HG03342 (cell line): ENCODE measurements around the gene KDM1B.

ENCODE experiments used
- ATAC-seq: cut with Tn5 transposase; IDR thresholded peaks from one replicate; pipeline ENCODE4 v1.9.1; 2021; ENCODE audit warnings: mild to moderate bottlenecking, moderate library complexity; ENCODE audit not compliant: unreplicated experiment

KDM1B gene

GRCh38 chr6:18155150-18155863 lies at the start of gene KDM1B:
TSS of gene KDM1B (plus strand) at chr6:18155422. CDS start at chr6:18159896, 4,474 bp downstream.
- ATAC-seq: peak; percentile 87

GRCh38 chr6:18107061-18107460 lies 48.2 kb upstream of the KDM1B start:
- no peak for ATAC-seq

- ATAC-seq: no peak
Measured at GRCh38 chr6:18110162-18110561, 45.1 kb upstream of the KDM1B start.

GRCh38 chr6:18115356-18115755 lies 39.9 kb upstream of the KDM1B start:
- ATAC-seq: no peak

- no peak for ATAC-seq
Measured at GRCh38 chr6:18117136-18117535, 38.1 kb upstream of the KDM1B start.

GRCh38 chr6:18118330-18118729 lies 36.9 kb upstream of the KDM1B start:
- ATAC-seq: no peak

- ATAC-seq: no peak
Measured at GRCh38 chr6:18119236-18119635, 36.0 kb upstream of the KDM1B start.

- ATAC-seq: no peak
Measured at GRCh38 chr6:18121580-18122127, 33.6 kb upstream of the KDM1B start.

GRCh38 chr6:18122128-18123093 lies 32.8 kb upstream of the KDM1B start, which contains the start of gene NHLRC1:
TSS of gene NHLRC1 (minus strand) at chr6:18122677. CDS start at chr6:18122606, 71 bp downstream.
- peak; percentile 100 for ATAC-seq

- no peak for ATAC-seq
Measured at GRCh38 chr6:18126121-18126520, 29.1 kb upstream of the KDM1B start.

- no peak for ATAC-seq
Measured at GRCh38 chr6:18132346-18132745, 22.9 kb upstream of the KDM1B start.

- ATAC-seq: no peak
Measured at GRCh38 chr6:18135171-18135570, 20.1 kb upstream of the KDM1B start.

- ATAC-seq: no peak
Measured at GRCh38 chr6:18136260-18136659, 19.0 kb upstream of the KDM1B start.

- ATAC-seq: no peak
Measured at GRCh38 chr6:18138906-18139305, 16.3 kb upstream of the KDM1B start.

- ATAC-seq: no peak
Measured at GRCh38 chr6:18139935-18140621, 15.1 kb upstream of the KDM1B start.

- ATAC-seq: no peak
Measured at GRCh38 chr6:18141805-18142590, 13.2 kb upstream of the KDM1B start.

GRCh38 chr6:18142591-18142861 lies 12.7 kb upstream of the KDM1B start:
- ATAC-seq: no peak

GRCh38 chr6:18147160-18147559 lies 8.1 kb upstream of the KDM1B start:
- no peak for ATAC-seq

- ATAC-seq: no peak
Measured at GRCh38 chr6:18147616-18148015, 7.6 kb upstream of the KDM1B start.

- ATAC-seq: no peak
Measured at GRCh38 chr6:18148304-18149025, 6.8 kb upstream of the KDM1B start.
